ENCODE measurements around the gene TLR1.

DNA sequence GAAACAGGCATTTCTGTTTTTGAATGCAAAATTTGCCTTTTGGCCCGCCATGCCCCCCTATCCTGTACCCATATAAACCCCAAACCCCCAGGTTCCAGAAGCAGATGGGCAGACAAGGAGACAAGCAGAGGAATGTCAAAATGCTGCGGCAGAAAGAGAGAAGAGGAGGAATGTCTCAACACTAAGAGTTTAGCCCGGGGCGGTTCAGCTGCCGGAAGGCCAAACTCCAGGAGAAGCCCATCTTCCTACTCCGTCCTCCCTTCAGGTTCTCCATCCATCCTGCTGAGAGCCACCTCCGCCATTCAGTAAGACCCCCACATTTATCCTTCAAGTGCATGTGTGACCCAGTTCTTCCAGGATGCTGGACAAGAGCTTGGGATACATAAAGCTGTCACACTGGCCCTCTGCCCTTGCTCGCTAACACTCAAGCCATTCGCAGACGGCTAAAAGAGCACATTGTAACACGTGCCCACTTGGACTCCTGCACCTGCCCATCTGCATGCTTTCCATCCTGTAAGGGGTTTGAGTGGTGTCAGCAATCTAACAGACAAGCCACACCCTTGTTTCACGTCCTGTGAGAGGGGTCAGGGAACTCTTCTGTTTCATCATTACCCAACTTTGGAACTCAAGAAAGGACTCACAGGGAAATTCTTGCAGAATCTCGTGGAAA, 53.1 kb downstream of the TLR1 start:
- TF ChIP-seq, protein P1, sequence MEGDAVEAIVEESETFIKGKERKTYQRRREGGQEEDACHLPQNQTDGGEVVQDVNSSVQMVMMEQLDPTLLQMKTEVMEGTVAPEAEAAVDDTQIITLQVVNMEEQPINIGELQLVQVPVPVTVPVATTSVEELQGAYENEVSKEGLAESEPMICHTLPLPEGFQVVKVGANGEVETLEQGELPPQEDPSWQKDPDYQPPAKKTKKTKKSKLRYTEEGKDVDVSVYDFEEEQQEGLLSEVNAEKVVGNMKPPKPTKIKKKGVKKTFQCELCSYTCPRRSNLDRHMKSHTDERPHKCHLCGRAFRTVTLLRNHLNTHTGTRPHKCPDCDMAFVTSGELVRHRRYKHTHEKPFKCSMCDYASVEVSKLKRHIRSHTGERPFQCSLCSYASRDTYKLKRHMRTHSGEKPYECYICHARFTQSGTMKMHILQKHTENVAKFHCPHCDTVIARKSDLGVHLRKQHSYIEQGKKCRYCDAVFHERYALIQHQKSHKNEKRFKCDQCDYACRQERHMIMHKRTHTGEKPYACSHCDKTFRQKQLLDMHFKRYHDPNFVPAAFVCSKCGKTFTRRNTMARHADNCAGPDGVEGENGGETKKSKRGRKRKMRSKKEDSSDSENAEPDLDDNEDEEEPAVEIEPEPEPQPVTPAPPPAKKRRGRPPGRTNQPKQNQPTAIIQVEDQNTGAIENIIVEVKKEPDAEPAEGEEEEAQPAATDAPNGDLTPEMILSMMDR (IDR thresholded peaks at IDR 0.05; ENCODE audit: low read depth, low read length) = no peak
- no peak for TF ChIP-seq EZH2phosphoT487 (IDR thresholded peaks at IDR 0.05; ENCODE audit: low read depth)
